Neural crest cell (in vitro differentiated cells): ENCODE data around the gene MLLT11. TPM values are rescaled to one million over a fixed set of nuclear protein-coding genes. Genes with fewer than 3 reads are reported as not detected.

ENCODE experiments used
- DNase-seq: peaks from one replicate; pipeline ENCODE4 v3.0.0; 2021; ENCODE audit warnings: low read depth, mixed read lengths, low spot score
- H3K27ac Mint-ChIP-seq: one replicate; pipeline ENCODE4 v1.8.0; 2021; ENCODE audit warnings: mild to moderate bottlenecking, mixed read lengths; ENCODE audit not compliant: unreplicated experiment
- H3K27me3 Mint-ChIP-seq: 2 replicates; pipeline ENCODE4 v1.8.0; 2021; ENCODE audit warnings: low read depth, mild to moderate bottlenecking, mixed read lengths
- H3K36me3 Mint-ChIP-seq: 2 replicates; pipeline ENCODE4 v1.8.0; 2021; ENCODE audit warnings: low read depth, mild to moderate bottlenecking, mixed read lengths
- H3K4me1 Mint-ChIP-seq: 2 replicates; pipeline ENCODE4 v1.8.0; 2021; ENCODE audit warnings: mixed read lengths
- H3K4me3 Mint-ChIP-seq: one replicate; pipeline ENCODE4 v1.8.0; 2021; ENCODE audit warnings: mild to moderate bottlenecking, mixed read lengths
- H3K9me3 Mint-ChIP-seq: 2 replicates; pipeline ENCODE4 v1.8.0; 2021; ENCODE audit warnings: mixed read lengths
- total RNA-seq: library from RNA; stranded (reverse); gene quantifications from 2 replicates; pipeline ENCODE4 v1.2.1, GENCODE V29; 2021
- TF ChIP-seq, protein P1 (sequence below): fragments of 200-600 bp; sonication (generic); conservative IDR thresholded peaks from 2 replicates; pipeline ENCODE4 v1.5.0; 2021; ENCODE audit warnings: antibody characterized with exemption, mild to moderate bottlenecking

The MLLT11 gene
- total RNA-seq, 1 donor from 2014 or later: 63.9 TPM

DNA sequence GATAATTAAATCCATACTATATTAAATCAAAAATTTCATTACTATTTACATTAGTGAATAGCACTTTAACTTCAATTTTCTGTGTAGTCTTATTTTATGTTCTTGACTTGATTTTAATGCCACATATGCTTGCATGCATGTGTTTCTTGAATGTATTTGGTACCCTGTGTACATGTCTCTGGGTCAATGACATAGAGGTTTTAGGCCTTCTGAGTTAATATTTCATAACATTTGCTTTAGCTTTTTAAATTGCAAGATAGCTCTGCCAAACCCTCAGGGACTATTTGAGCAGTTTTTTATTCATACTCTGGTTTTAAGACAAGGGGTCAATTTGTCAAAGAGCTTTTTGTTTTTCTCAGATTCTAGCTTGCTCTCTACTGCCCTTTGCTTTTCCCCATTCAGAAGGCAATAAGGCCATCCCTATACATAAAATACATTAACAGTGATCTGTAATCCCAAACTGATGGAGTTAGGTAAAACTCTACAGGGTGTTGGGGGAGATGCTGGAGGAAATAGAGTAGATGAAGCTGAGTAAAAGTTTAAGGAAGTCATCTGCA is 5.0 kb downstream of the MLLT11 start:
- Mint-ChIP-seq H3K27ac (no peak overlapping the region), H3K9me3 (no peaks in the 10 kb centered on the region), H3K27me3 (no peaks in the 10 kb centered on the region), H3K4me3 (peak overlapping the region; percentile 76), H3K36me3 (peaks cover 22% of the 10 kb centered on the region), H3K4me1 (peaks cover 54% of the 10 kb centered on the region)
- DNase-seq: no peak
- TF ChIP-seq, protein P1, sequence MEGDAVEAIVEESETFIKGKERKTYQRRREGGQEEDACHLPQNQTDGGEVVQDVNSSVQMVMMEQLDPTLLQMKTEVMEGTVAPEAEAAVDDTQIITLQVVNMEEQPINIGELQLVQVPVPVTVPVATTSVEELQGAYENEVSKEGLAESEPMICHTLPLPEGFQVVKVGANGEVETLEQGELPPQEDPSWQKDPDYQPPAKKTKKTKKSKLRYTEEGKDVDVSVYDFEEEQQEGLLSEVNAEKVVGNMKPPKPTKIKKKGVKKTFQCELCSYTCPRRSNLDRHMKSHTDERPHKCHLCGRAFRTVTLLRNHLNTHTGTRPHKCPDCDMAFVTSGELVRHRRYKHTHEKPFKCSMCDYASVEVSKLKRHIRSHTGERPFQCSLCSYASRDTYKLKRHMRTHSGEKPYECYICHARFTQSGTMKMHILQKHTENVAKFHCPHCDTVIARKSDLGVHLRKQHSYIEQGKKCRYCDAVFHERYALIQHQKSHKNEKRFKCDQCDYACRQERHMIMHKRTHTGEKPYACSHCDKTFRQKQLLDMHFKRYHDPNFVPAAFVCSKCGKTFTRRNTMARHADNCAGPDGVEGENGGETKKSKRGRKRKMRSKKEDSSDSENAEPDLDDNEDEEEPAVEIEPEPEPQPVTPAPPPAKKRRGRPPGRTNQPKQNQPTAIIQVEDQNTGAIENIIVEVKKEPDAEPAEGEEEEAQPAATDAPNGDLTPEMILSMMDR: no peak

DNA sequence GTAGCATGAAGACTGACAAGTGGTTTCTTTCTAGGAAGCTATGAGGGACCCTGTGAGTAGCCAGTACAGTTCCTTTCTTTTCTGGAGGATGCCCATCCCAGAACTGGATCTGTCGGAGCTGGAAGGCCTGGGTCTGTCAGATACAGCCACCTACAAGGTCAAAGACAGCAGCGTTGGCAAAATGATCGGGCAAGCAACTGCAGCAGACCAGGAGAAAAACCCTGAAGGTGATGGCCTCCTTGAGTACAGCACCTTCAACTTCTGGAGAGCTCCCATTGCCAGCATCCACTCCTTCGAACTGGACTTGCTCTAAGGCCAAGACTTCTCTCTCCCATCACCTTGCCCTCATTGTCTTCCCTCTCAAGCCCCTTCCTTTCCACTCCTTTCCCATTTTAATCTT is 7.0 kb downstream of the MLLT11 start:
- peaks cover 53% of the 10 kb centered on the region for H3K4me1 Mint-ChIP-seq
- H3K36me3 Mint-ChIP-seq: peaks cover 25% of the 10 kb centered on the region
- TF ChIP-seq, protein P1: no peak
- peaks cover 3% of the 10 kb centered on the region for H3K27me3 Mint-ChIP-seq
- peak overlapping the region; percentile 43 for H3K4me3 Mint-ChIP-seq
- no peak for DNase-seq
- H3K9me3 Mint-ChIP-seq: no peaks in the 10 kb centered on the region
- peak overlapping the region; percentile 53 for H3K27ac Mint-ChIP-seq

DNA sequence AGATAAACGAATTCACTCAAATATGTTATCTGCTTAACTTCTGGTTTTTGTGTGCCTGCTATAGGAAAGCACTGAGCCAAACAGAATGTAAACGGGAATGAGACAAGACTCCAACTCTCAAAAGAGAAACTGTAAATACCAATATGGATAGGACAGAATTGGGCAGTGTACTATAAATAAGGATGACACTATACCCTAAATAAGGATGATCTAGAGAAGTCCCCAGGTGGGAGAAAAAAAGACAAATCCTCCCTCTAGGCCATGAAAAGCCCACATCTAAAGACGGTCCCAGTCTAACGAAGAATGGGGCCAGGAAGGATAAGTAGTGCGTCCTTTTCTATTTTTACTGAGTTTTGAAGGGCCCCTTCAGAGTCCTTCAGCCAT is 8.9 kb downstream of the MLLT11 start:
- DNase-seq: no peak
- Mint-ChIP-seq H3K27ac (peak overlapping the region; percentile 37), H3K4me1 (peaks cover 44% of the 10 kb centered on the region), H3K36me3 (peaks cover 25% of the 10 kb centered on the region), H3K27me3 (peaks cover 3% of the 10 kb centered on the region), H3K4me3 (peak overlapping the region; percentile 70), H3K9me3 (no peaks in the 10 kb centered on the region)
- TF ChIP-seq, protein P1: no peak

DNA sequence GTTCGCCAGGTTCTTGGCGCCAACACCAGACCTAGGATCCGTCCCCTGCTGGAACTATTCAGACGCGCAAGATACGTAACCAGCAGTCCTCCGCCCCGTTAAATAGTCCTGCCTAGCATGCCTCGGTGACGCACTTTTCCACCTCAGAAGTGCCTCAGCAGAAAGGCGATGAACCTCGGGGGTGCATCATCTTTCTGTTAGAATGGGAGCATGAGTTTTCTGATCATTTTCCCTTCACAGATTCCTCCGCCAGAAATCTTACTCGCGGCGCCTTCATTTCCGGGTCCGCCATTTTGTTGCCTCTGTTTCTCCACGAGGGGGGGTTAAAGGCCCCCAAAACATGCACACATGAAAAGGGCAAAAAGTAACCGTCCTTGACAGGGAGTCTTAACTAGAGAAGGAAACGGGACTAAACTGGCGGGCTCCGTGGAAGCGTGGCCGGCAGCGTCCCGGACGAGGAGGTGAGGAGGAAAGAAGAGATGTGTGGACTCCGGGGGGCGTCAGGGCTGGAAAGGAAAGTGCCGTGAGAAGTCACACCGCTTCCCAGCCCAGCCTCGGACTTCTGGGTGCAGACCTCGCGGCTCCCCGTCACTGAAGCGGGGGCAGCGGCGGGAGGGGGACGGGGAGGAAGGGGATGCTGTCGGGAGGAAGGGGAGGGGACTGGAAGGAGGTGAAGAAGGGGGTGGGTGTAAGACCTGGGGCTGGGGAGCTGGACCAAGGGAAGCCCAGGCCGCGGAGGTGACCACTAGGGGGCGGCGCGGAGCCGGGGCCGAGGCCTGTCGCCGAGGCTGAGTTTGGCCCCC is 10.5 kb downstream of the MLLT11 start, which contains the start of gene GABPB2:
Gene GABPB2, plus strand, starts transcription at position 288 of the 803 bp plus-strand sequence. CDS start 17,429 bp downstream, outside the sequence.
- Mint-ChIP-seq H3K4me1 (peaks cover 30% of the 10 kb centered on the region), H3K27ac (peak within 1 kb of the TSS; percentile 100), H3K4me3 (peak within 1 kb of the TSS; percentile 93), H3K27me3 (peaks cover 3% of the 10 kb centered on the region), H3K9me3 (no peaks in the 10 kb centered on the region), H3K36me3 (peaks cover 15% of the 10 kb centered on the region)
- DNase-seq: peak; percentile 88
- TF ChIP-seq, protein P1: peak; percentile 98

DNA sequence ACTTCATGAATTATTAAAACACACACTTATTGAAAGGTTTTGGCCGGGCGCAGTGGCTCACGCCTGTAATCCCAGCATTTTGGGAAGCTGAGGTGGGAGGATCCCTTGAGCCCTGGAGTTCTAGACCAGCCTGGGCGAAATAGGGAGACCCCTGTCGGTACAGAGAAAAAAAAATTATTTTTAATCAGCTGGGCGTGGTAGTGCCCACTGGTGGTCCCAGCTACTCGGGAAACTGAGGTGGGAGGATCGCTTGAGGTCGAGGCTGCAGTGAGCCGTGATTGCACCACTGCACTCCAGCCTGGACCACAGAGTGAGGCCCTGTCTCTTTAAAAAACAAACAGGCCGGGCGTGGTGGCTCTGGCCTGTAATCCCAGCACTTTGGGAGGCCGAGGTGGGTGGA is 12.0 kb downstream of the MLLT11 start:
- Mint-ChIP-seq H3K9me3 (no peaks in the 10 kb centered on the region), H3K27ac (no peak overlapping the region), H3K27me3 (peaks cover 3% of the 10 kb centered on the region), H3K4me3 (peak overlapping the region; percentile 93), H3K36me3 (peaks cover 12% of the 10 kb centered on the region), H3K4me1 (peaks cover 23% of the 10 kb centered on the region)
- TF ChIP-seq, protein P1: no peak
- no peak for DNase-seq
